Stimulated activated CD8-positive, alpha-beta memory T cell treated with anti-CD3 and anti-CD28 coated beads, Interleukin-7, amount 100 ng/mL, for 48 hours (primary cell): Measurements from ENCODE around the gene AGPAT2.

ENCODE experiments used
- DNase-seq, 2 donors: peaks; one replicate each; pipeline ENCODE4 v3.0.0-alpha.2; 2020; ENCODE audit warnings: low read depth in 1 of 2; ENCODE audit errors: extremely low read depth in 1 of 2

Gene AGPAT2

GRCh38 chr9:136675477-136676296 lies 11.6 kb downstream of the AGPAT2 start:
- no peak for DNase-seq

- no peak for DNase-seq
Measured at GRCh38 chr9:136674786-136675349, 12.4 kb downstream of the AGPAT2 start.

GRCh38 chr9:136673975-136674785 lies 13.1 kb downstream of the AGPAT2 start:
- no peak for DNase-seq

- DNase-seq: no peak
Measured at GRCh38 chr9:136673088-136673974, 13.9 kb downstream of the AGPAT2 start.

- no peak for DNase-seq
Measured at GRCh38 chr9:136672431-136673087, 14.7 kb downstream of the AGPAT2 start.

GRCh38 chr9:136671646-136672430 lies 15.4 kb downstream of the AGPAT2 start:
- DNase-seq: no peak

- no peak for DNase-seq
Measured at GRCh38 chr9:136671254-136671614, 16.0 kb downstream of the AGPAT2 start.

GRCh38 chr9:136670576-136671253 lies 16.5 kb downstream of the AGPAT2 start:
- DNase-seq: no peak

GRCh38 chr9:136669791-136670464 lies 17.3 kb downstream of the AGPAT2 start:
- DNase-seq: no peak

- no peak for DNase-seq
Measured at GRCh38 chr9:136668983-136669790, 18.1 kb downstream of the AGPAT2 start.

GRCh38 chr9:136667940-136668760 lies 19.1 kb downstream of the AGPAT2 start:
- DNase-seq: no peak

GRCh38 chr9:136667214-136667939 lies 19.9 kb downstream of the AGPAT2 start:
- no peak for DNase-seq

GRCh38 chr9:136666372-136667213 lies 20.7 kb downstream of the AGPAT2 start:
- no peak for DNase-seq

GRCh38 chr9:136665704-136666371 lies 21.4 kb downstream of the AGPAT2 start:
- DNase-seq: no peak
